MM.1S (cell line): ENCODE measurements around the gene PSD.

ENCODE experiments used
- DNase-seq: peaks from one replicate; pipeline ENCODE4 v3.0.0-alpha.2; 2015
- H2AFZ ChIP-seq: fragments of 300-600 bp; sonication (generic); 2 replicates; pipeline ENCODE4 v1.6.0; 2016; ENCODE audit warnings: antibody characterized with exemption, low read length
- H3F3A ChIP-seq: fragments of 300-600 bp; sonication (generic); 2 replicates; pipeline ENCODE4 v1.6.1; 2016; ENCODE audit warnings: mild to moderate bottlenecking, antibody characterized with exemption, low read length, moderate library complexity, mixed read lengths; ENCODE audit not compliant: insufficient read depth
- H3K27ac ChIP-seq: fragments of 300-600 bp; sonication (generic); 2 replicates; pipeline ENCODE4 v1.5.1; 2016; ENCODE audit warnings: mild to moderate bottlenecking, low read length
- H3K27me3 ChIP-seq: fragments of 300-600 bp; sonication (generic); replicated peaks from 2 replicates; pipeline ENCODE4 v1.6.0; 2016; ENCODE audit warnings: low read length; ENCODE audit not compliant: insufficient read depth
- H3K36me3 ChIP-seq: fragments of 300-600 bp; sonication (generic); replicated peaks from 2 replicates; pipeline ENCODE4 v1.6.1; 2016; ENCODE audit warnings: mild to moderate bottlenecking, low read length, mixed read lengths; ENCODE audit not compliant: insufficient read depth
- H3K4me1 ChIP-seq: fragments of 300-600 bp; sonication (generic); 2 replicates; pipeline ENCODE4 v1.6.1; 2016; ENCODE audit warnings: low read length, mixed read lengths
- H3K4me2 ChIP-seq: fragments of 300-600 bp; sonication (generic); 2 replicates; pipeline ENCODE4 v1.6.0; 2016; ENCODE audit warnings: low read depth, low read length
- H3K4me3 ChIP-seq: fragments of 300-600 bp; sonication (generic); 2 replicates; pipeline ENCODE4 v1.5.1; 2016; ENCODE audit warnings: low read length, mixed read lengths
- H3K79me2 ChIP-seq: fragments of 300-600 bp; sonication (generic); 2 replicates; pipeline ENCODE4 v1.6.1; 2016; ENCODE audit warnings: mixed run types, low read length, mixed read lengths
- H3K9ac ChIP-seq: fragments of 300-600 bp; sonication (generic); 2 replicates; pipeline ENCODE4 v1.6.1; 2016; ENCODE audit warnings: low read length, mixed read lengths
- H3K9me2 ChIP-seq: fragments of 300-600 bp; sonication (generic); replicated peaks from 2 replicates; pipeline ENCODE4 v1.6.1; 2016; ENCODE audit warnings: mild to moderate bottlenecking, low read length, mixed read lengths; ENCODE audit not compliant: insufficient read depth
- H3K9me3 ChIP-seq: fragments of 300-600 bp; sonication (generic); replicated peaks from 2 replicates; pipeline ENCODE4 v1.6.1; 2016; ENCODE audit warnings: mild to moderate bottlenecking, low read length, mixed read lengths; ENCODE audit not compliant: insufficient read depth
- H4K20me1 ChIP-seq: fragments of 300-600 bp; sonication (generic); 2 replicates; pipeline ENCODE4 v1.6.1; 2016; ENCODE audit warnings: mild to moderate bottlenecking, low read length, moderate library complexity, mixed read lengths; ENCODE audit not compliant: insufficient read depth
- EZH2 ChIP-seq: fragments of 300-600 bp; sonication (generic); optimal IDR thresholded peaks from 2 replicates; pipeline ENCODE3; 2017; ENCODE audit warnings: low read depth, mild to moderate bottlenecking, antibody characterized with exemption, low read length, mixed read lengths
- EZH2phosphoT487 ChIP-seq: fragments of 300-600 bp; sonication (generic); IDR thresholded peaks from 2 replicates; pipeline ENCODE4 v1.6.1; 2018; ENCODE audit warnings: antibody characterized with exemption, low read length
- TF ChIP-seq, protein P1 (sequence below): fragments of 300-600 bp; sonication (generic); IDR thresholded peaks from 2 replicates; pipeline ENCODE4 v1.5.1; 2016; ENCODE audit warnings: antibody characterized with exemption, low read length, mixed read lengths

PSD gene

GRCh38 chr10:102436312-102436711 is 17.7 kb upstream of the PSD start:
- no peak overlapping the region; the same call in 1 of the 2 replicates for H3K4me2 ChIP-seq
- H4K20me1 ChIP-seq: no peaks in the 10 kb centered on the region
- H2AFZ ChIP-seq: no peak overlapping the region
- H3K9me3 ChIP-seq: no peaks in the 10 kb centered on the region
- no peak overlapping the region for H3K4me3 ChIP-seq
- H3K27me3 ChIP-seq: peaks cover 19% of the 10 kb centered on the region
- no peaks in the 10 kb centered on the region for H3K9me2 ChIP-seq
- H3K4me1 ChIP-seq: peaks cover 11% of the 10 kb centered on the region; the same call in 1 of the 2 replicates
- H3K9ac ChIP-seq: no peak overlapping the region
- peaks cover 10% of the 10 kb centered on the region; the same call in 1 of the 2 replicates for H3F3A ChIP-seq
- peaks cover 11% of the 10 kb centered on the region for H3K79me2 ChIP-seq
- no peak for DNase-seq
- no peaks in the 10 kb centered on the region for H3K36me3 ChIP-seq
- TF ChIP-seq EZH2phosphoT487 (no peak), EZH2 (no peak)
- TF ChIP-seq, protein P1, sequence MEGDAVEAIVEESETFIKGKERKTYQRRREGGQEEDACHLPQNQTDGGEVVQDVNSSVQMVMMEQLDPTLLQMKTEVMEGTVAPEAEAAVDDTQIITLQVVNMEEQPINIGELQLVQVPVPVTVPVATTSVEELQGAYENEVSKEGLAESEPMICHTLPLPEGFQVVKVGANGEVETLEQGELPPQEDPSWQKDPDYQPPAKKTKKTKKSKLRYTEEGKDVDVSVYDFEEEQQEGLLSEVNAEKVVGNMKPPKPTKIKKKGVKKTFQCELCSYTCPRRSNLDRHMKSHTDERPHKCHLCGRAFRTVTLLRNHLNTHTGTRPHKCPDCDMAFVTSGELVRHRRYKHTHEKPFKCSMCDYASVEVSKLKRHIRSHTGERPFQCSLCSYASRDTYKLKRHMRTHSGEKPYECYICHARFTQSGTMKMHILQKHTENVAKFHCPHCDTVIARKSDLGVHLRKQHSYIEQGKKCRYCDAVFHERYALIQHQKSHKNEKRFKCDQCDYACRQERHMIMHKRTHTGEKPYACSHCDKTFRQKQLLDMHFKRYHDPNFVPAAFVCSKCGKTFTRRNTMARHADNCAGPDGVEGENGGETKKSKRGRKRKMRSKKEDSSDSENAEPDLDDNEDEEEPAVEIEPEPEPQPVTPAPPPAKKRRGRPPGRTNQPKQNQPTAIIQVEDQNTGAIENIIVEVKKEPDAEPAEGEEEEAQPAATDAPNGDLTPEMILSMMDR: no peak
- no peak overlapping the region for H3K27ac ChIP-seq

- TF ChIP-seq EZH2phosphoT487: no peak
- TF ChIP-seq, protein P1: no peak
- no peak for TF ChIP-seq EZH2
- no peak overlapping the region for H3K9ac ChIP-seq
- H2AFZ ChIP-seq: peak overlapping the region; percentile 81; the same call in 1 of the 2 replicates
- H3F3A ChIP-seq: peaks cover 10% of the 10 kb centered on the region; the same call in 1 of the 2 replicates
- peak overlapping the region; percentile 42; the same call in 1 of the 2 replicates for H3K4me3 ChIP-seq
- peaks cover 19% of the 10 kb centered on the region for H3K27me3 ChIP-seq
- H3K36me3 ChIP-seq: no peaks in the 10 kb centered on the region
- peaks cover 12% of the 10 kb centered on the region for H3K79me2 ChIP-seq
- no peaks in the 10 kb centered on the region for H3K9me2 ChIP-seq
- H3K9me3 ChIP-seq: no peaks in the 10 kb centered on the region
- peak overlapping the region; percentile 71 for H3K4me2 ChIP-seq
- DNase-seq: no peak
- H4K20me1 ChIP-seq: no peaks in the 10 kb centered on the region
- peaks cover 11% of the 10 kb centered on the region; the same call in 1 of the 2 replicates for H3K4me1 ChIP-seq
- no peak overlapping the region for H3K27ac ChIP-seq
These were observed 17.1 kb upstream of the PSD start for GRCh38 chr10:102435529-102436233.

DNA sequence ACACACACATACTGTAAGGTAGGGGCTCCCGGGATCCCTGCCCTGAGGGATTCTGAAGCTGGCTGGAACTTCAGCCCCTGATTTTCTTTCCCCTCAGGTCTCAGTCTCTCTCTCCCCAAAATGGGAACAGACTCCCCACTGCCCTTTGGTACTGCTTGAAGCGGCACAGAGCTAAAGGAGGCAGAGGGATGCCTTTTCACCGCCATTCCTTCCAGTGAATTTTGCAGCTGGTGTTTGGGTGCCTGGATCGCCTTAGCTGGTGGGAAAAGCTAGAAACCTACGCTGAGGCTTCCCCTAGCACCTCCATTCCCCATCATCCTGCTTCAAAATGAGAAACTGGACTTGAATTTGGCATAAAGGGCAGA is 16.5 kb upstream of the PSD start:
- Histone ChIP-seq H3K27me3 (peaks cover 19% of the 10 kb centered on the region), H3K9me3 (no peaks in the 10 kb centered on the region), H3K36me3 (no peaks in the 10 kb centered on the region), H3K9me2 (no peaks in the 10 kb centered on the region), H3K27ac (no peak overlapping the region), H3F3A (peaks cover 10% of the 10 kb centered on the region; the same call in 1 of the 2 replicates), H4K20me1 (no peaks in the 10 kb centered on the region), H3K4me1 (peaks cover 11% of the 10 kb centered on the region; the same call in 1 of the 2 replicates), H3K4me2 (peak overlapping the region; percentile 71), H2AFZ (0 out of 2 replicates have a peak overlapping the region, but pooled peaks have one; percentile 55), H3K9ac (no peak overlapping the region), H3K4me3 (no peak overlapping the region), H3K79me2 (peaks cover 16% of the 10 kb centered on the region)
- no peak for TF ChIP-seq EZH2phosphoT487
- TF ChIP-seq EZH2: no peak
- TF ChIP-seq, protein P1: no peak
- no peak for DNase-seq
